Liver (tissue), 9 donors: ENCODE data around the gene ABCC5. TPM values are rescaled to one million over a fixed set of nuclear protein-coding genes. Genes with fewer than 3 reads are reported as not detected.

Experiments
- DNase-seq: peaks from one replicate; pipeline ENCODE4 v3.0.0-alpha.2; 2017; ENCODE audit warnings: low spot score
- H3K27ac ChIP-seq, 2 donors: one replicate each; pipeline ENCODE4 v1.7.0; 2013; ENCODE audit warnings: inconsistent platforms in 2 of 2, low read length in 2 of 2, control low read depth in 1 of 2, low read depth in 1 of 2, mild to moderate bottlenecking in 1 of 2
- H3K27me3 ChIP-seq, 4 donors: one replicate each; pipeline versions ENCODE4 v1.6.1 to v1.7.0; 2013; ENCODE audit warnings: low read length in 3 of 4, inconsistent platforms in 1 of 4, mild to moderate bottlenecking in 1 of 4, moderate library complexity in 1 of 4; ENCODE audit not compliant: control insufficient read depth in 4 of 4, insufficient read depth in 4 of 4
- H3K36me3 ChIP-seq, 4 donors: one replicate each; pipeline versions ENCODE4 v1.6.1 to v1.7.0; 2013; ENCODE audit warnings: low read length in 3 of 4, mild to moderate bottlenecking in 3 of 4, low read depth in 1 of 4, moderate library complexity in 1 of 4; ENCODE audit not compliant: control insufficient read depth in 4 of 4, insufficient read depth in 3 of 4
- H3K4me1 ChIP-seq, 4 donors: one replicate each; pipeline versions ENCODE4 v1.6.1 to v1.7.0; 2013; ENCODE audit warnings: low read length in 3 of 4, mild to moderate bottlenecking in 3 of 4, moderate library complexity in 1 of 4; ENCODE audit not compliant: control insufficient read depth in 4 of 4, insufficient read depth in 4 of 4
- H3K4me3 ChIP-seq, 3 donors: one replicate each; pipeline versions ENCODE4 v1.6.1 to v1.7.0; 2013; ENCODE audit warnings: low read length in 3 of 3, control low read depth in 1 of 3, low read depth in 1 of 3, mild to moderate bottlenecking in 1 of 3
- H3K9ac ChIP-seq, 2 donors: one replicate each; pipeline ENCODE4 v1.7.0; 2013; ENCODE audit warnings: low read length in 2 of 2, mild to moderate bottlenecking in 2 of 2, moderate library complexity in 2 of 2, control low read depth in 1 of 2, low read depth in 1 of 2
- H3K9me3 ChIP-seq, 4 donors: one replicate each; pipeline versions ENCODE4 v1.6.1 to v1.7.0; 2013; ENCODE audit warnings: low read length in 3 of 4; ENCODE audit not compliant: control insufficient read depth in 4 of 4
- ATF3 ChIP-seq: IDR thresholded peaks from 2 replicates; pipeline ENCODE4 v1.6.1; 2016; ENCODE audit warnings: antibody characterized with exemption
- CTCF ChIP-seq: fragments of 150-350 bp; IDR thresholded peaks from 2 replicates; pipeline ENCODE4 v1.5.1; 2017; ENCODE audit warnings: improper control_type of control experiment, low read depth, low read length; ENCODE audit not compliant: missing input control
- EGR1 ChIP-seq, 2 donors: IDR thresholded peaks; 2 replicates each; pipeline ENCODE4 v1.6.1; 2016 to 2018; ENCODE audit warnings: antibody characterized with exemption in 2 of 2, low read depth in 2 of 2
- FOXA1 ChIP-seq: IDR thresholded peaks from 2 replicates; pipeline ENCODE4 v1.6.1; 2016; ENCODE audit warnings: antibody characterized with exemption
- FOXA2 ChIP-seq: IDR thresholded peaks from 2 replicates; pipeline ENCODE4 v1.6.1; 2016; ENCODE audit warnings: antibody characterized with exemption
- GABPA ChIP-seq, 2 donors: IDR thresholded peaks in 1 of 2; conservative IDR thresholded peaks in 1 of 2; 2 replicates each; pipeline ENCODE4 v1.6.1; 2016; ENCODE audit warnings: antibody characterized with exemption in 2 of 2, mild to moderate bottlenecking in 1 of 2, moderate library complexity in 1 of 2
- HNF4A ChIP-seq, 2 donors: conservative IDR thresholded peaks; 2 replicates each; pipeline ENCODE4 v1.6.1; 2016; ENCODE audit warnings: antibody characterized with exemption in 2 of 2, mild to moderate bottlenecking in 2 of 2
- HNF4G ChIP-seq: IDR thresholded peaks from 2 replicates; pipeline ENCODE4 v1.6.1; 2016; ENCODE audit warnings: antibody characterized with exemption
- JUND ChIP-seq, 2 donors: IDR thresholded peaks; 2 replicates each; pipeline ENCODE4 v1.6.1; 2016; ENCODE audit warnings: antibody characterized with exemption in 2 of 2
- MAX ChIP-seq: IDR thresholded peaks from 2 replicates; pipeline ENCODE4 v1.6.1; 2016; ENCODE audit warnings: antibody characterized with exemption
- NR2F2 ChIP-seq: IDR thresholded peaks from 2 replicates; pipeline ENCODE4 v1.6.1; 2016; ENCODE audit warnings: antibody characterized with exemption
- RAD21 ChIP-seq, 2 donors: IDR thresholded peaks; 2 replicates each; pipeline ENCODE4 v1.6.1; 2016; ENCODE audit warnings: antibody characterized with exemption in 2 of 2, mild to moderate bottlenecking in 2 of 2
- REST ChIP-seq: IDR thresholded peaks from 2 replicates; pipeline ENCODE4 v1.6.1; 2016; ENCODE audit warnings: antibody characterized with exemption, mild to moderate bottlenecking
- RXRA ChIP-seq, 2 donors: IDR thresholded peaks; 2 replicates each; pipeline ENCODE4 v1.6.1; 2017 to 2018; ENCODE audit warnings: antibody characterized with exemption in 2 of 2, mild to moderate bottlenecking in 1 of 2
- SP1 ChIP-seq: IDR thresholded peaks from 2 replicates; pipeline ENCODE4 v1.6.1; 2018; ENCODE audit warnings: antibody characterized with exemption, mild to moderate bottlenecking
- TAF1 ChIP-seq: conservative IDR thresholded peaks from 2 replicates; pipeline ENCODE4 v1.6.1; 2016; ENCODE audit warnings: antibody characterized with exemption, mild to moderate bottlenecking
- YY1 ChIP-seq: IDR thresholded peaks from 2 replicates; pipeline ENCODE4 v1.6.1; 2016; ENCODE audit warnings: antibody characterized with exemption, mild to moderate bottlenecking
- ZBTB33 ChIP-seq: IDR thresholded peaks from 2 replicates; pipeline ENCODE4 v1.6.1; 2016; ENCODE audit warnings: antibody characterized with exemption
- WGBS: extraction: QIAGEN DNeasy Blood & Tissue Kit; methylation state at CpG from one replicate; pipeline ENCODE4 v1.1.7; 2013; 5-methylcytosine and 5-hydroxymethylcytosine counted together
- polyA plus RNA-seq, 2 donors: library from polyadenylated mRNA; stranded (reverse) in 1 of 2; unstranded in 1 of 2; fragments of 200-250 nt in 1 of 2; fragments of >200 nt in 1 of 2; fragmentation: Nextera tagmentation in 1 of 2; extraction: Ambion mirVana in 1 of 2; gene quantifications; one replicate each; pipeline versions ENCODE4 v1.2.1 to v1.2.3, GENCODE V29; 2013 to 2015
- total RNA-seq, 2 donors: library from RNA; depleted of rRNA; stranded (reverse); fragments of >200 nt; gene quantifications; one replicate each; pipeline ENCODE4 v1.2.3, GENCODE V29; 2014
- donor health status: healthy.
- donor health status: healthy.
- donor health status: healthy.
- donor health status: healthy.
- donor health status: healthy.

The ABCC5 gene
- total and polyA plus RNA-seq, 4 donors, result 2.8 to 35.7 (median 8.1) TPM

GRCh38 chr3:183958226-183958625, 59.5 kb downstream of the ABCC5 start:
- WGBS, result 84% methylated on average over 3 of the region's 3 CpGs
- Histone ChIP-seq H3K4me3 (no peak overlapping the region), H3K9ac (no peak overlapping the region), H3K27me3 (no peaks in the 10 kb centered on the region), H3K36me3 (peaks cover 0 to 5% (median 1%) of the 10 kb centered on the region in 4 donors), H3K27ac (no peak overlapping the region), H3K4me1 (no peaks in the 10 kb centered on the region), H3K9me3 (no peaks in the 10 kb centered on the region)
- TF ChIP-seq RXRA (IDR thresholded peaks at IDR 0.05) (no peak), ZBTB33 (no peak), CTCF (no peak), FOXA2 (no peak), EGR1 (IDR thresholded peaks at IDR 0.05; ENCODE audit: low read depth in 2 of 2) (no peak), RAD21 (IDR thresholded peaks at IDR 0.05) (no peak), TAF1 (no peak), HNF4G (no peak), JUND (IDR thresholded peaks at IDR 0.05) (no peak), SP1 (no peak), GABPA (IDR thresholded peaks at IDR 0.05 in 1 of 2, conservative IDR thresholded peaks at IDR 0.05 in 1 of 2) (no peak), YY1 (no peak), REST (no peak), FOXA1 (no peak), MAX (no peak), NR2F2 (no peak), ATF3 (no peak), HNF4A (conservative IDR thresholded peaks at IDR 0.05) (no peak)
- DNase-seq, result no peak

- 81% methylated on average over 4 of the region's 4 CpGs for WGBS
- no peak overlapping the region for H3K9ac ChIP-seq
- no peak for DNase-seq
- TF ChIP-seq SP1 (no peak), CTCF (no peak), MAX (no peak), REST (no peak), HNF4G (no peak), HNF4A (conservative IDR thresholded peaks at IDR 0.05) (no peak), RAD21 (IDR thresholded peaks at IDR 0.05) (no peak), NR2F2 (no peak)
- peaks cover 0 to 6% (median 4%) of the 10 kb centered on the region in 4 donors for H3K36me3 ChIP-seq
- no peaks in the 10 kb centered on the region for H3K4me1 ChIP-seq
- H3K9me3 ChIP-seq, result no peaks in the 10 kb centered on the region
- H3K4me3 ChIP-seq, result no peak overlapping the region
- no peaks in the 10 kb centered on the region for H3K27me3 ChIP-seq
- no peak overlapping the region for H3K27ac ChIP-seq
Observed at GRCh38 chr3:183954875-183955274, 62.8 kb downstream of the ABCC5 start.
